Inflammatory macrophage treated with lipopolysaccharide for 1 hour (primary cell): ENCODE measurements around the gene B4GALT1.

Experiments
- DNase-seq, 2 donors: peaks; one replicate each; pipeline ENCODE4 v3.0.0-alpha.2; 2020 to 2022

The B4GALT1 gene, protein sequence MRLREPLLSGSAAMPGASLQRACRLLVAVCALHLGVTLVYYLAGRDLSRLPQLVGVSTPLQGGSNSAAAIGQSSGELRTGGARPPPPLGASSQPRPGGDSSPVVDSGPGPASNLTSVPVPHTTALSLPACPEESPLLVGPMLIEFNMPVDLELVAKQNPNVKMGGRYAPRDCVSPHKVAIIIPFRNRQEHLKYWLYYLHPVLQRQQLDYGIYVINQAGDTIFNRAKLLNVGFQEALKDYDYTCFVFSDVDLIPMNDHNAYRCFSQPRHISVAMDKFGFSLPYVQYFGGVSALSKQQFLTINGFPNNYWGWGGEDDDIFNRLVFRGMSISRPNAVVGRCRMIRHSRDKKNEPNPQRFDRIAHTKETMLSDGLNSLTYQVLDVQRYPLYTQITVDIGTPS

DNA sequence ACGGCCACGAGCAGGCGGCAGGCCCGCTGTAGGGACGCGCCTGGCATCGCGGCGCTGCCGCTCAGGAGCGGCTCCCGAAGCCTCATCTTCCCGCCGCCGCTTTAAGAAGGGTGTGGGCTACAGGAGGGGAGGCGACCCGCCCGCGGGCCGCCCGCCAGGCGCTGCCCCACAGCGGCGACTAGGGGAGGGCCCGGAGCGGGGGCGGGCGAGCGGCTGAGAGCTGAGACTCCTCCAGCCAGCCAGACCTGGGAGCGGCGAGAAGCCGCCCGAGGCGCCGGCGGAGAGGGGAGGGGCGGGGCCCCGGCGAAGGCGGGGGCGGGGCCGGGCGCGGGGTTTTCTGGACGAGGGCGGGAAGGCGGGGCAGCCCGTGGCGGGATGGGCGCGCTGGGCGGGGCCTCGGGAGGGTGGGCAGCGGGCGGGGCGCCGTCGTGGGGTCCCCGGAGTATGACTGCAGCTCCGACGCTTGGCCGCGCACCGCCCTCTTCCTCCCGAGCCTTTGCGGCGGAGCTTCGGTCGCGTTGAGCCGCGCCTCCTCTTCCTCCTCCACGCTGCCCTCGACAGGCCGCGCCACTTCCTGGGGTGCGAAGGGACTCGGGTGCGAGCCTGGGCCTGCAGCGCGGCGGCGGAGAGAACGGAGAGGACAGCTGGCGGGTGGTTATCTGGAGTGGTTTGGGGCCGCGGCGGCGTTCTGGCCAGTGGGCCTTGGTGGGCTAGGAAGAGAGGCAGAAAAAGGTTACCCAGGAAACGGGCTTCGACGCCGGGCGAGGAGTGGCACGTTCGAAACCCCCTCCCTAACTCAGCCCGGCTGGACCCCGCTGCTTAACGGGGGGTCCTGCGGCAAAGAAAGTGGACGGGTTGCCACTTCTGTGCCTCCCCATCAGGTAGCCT lies at the start of gene B4GALT1:
Gene B4GALT1, minus strand, starts transcription at position 253 of the 888 bp plus-strand sequence. Its CDS starts 167 bp downstream, at position 86.
- peak; percentile 95 to 97 for DNase-seq

GRCh38 chr9:33211695-33212393 lies 44.7 kb upstream of the B4GALT1 start:
- no peak for DNase-seq

GRCh38 chr9:33210006-33210715 lies 43.0 kb upstream of the B4GALT1 start:
- DNase-seq = no peak

DNA sequence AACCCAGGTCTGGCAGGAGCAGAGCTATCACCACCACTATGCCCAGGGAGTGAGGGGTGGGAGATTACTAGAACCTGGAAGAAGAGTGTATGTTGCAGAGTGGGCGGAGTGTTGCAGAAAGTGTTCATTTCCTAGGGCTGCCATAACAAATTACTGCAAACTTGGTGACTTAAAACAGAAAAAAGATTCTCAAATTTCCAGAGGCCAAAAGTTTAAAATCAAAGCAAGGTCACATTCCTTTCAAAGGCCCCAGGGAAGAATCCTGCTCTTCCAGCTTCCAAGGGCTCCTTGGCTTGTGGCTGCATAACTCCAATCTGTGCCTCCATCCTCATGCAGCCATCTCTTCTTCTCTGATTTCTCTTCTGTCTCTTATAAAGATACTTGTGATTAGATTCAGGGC lies 42.3 kb upstream of the B4GALT1 start:
- DNase-seq = no peak

DNA sequence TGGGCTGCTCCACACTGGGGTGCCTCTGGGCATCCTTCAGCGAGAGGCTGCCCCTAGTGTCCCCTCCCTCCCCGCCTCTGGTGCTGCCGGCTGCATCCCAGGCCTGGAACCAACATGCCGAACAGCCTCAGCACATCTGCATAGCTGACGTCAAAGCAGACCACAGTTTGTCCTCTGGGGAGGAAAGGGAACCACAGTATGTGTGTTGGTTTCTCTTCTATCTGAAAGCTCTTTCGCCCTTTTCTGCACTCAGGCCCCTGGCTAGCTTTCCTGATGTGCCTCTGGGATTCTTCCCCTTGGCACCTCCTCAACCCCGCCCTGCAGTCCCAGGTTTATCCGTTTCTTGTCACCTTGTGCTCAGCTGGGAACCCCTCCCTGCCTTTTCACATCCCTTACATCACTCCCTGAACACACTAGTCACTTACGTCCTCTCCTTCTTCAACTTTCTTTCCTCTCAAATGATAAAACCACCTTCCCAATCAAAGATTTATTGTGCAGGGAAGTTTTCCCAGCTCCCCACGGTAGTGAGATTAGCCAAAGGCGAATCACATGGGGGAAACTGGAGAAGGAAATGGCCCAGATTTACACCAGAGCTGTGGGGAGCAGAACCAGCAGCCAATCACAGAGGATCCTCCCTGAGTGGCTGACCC lies 35.5 kb upstream of the B4GALT1 start:
- peak in 1 of 2 donors; percentile 24 for DNase-seq

DNA sequence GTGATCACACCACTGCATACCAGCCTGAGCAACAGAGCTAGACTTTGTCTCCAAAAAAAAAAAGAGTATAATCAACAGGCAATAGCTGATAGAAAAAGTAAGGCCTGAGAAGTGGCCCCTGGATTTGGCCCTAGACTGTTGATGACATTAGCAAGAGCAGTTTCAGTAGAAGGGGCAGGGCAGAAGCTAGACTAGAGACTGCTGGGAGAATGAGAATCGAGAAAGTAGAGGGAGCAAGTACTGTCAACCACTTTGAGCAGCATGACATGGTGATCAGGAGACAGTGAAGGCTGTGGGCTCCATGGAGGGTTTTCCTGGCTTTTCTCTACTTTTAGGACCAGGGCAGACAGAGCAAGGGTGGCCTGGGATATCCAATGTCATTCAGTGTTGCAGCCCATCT lies 34.9 kb upstream of the B4GALT1 start:
- DNase-seq = no peak

GRCh38 chr9:33198165-33198564 lies 31.0 kb upstream of the B4GALT1 start:
- no peak for DNase-seq

DNA sequence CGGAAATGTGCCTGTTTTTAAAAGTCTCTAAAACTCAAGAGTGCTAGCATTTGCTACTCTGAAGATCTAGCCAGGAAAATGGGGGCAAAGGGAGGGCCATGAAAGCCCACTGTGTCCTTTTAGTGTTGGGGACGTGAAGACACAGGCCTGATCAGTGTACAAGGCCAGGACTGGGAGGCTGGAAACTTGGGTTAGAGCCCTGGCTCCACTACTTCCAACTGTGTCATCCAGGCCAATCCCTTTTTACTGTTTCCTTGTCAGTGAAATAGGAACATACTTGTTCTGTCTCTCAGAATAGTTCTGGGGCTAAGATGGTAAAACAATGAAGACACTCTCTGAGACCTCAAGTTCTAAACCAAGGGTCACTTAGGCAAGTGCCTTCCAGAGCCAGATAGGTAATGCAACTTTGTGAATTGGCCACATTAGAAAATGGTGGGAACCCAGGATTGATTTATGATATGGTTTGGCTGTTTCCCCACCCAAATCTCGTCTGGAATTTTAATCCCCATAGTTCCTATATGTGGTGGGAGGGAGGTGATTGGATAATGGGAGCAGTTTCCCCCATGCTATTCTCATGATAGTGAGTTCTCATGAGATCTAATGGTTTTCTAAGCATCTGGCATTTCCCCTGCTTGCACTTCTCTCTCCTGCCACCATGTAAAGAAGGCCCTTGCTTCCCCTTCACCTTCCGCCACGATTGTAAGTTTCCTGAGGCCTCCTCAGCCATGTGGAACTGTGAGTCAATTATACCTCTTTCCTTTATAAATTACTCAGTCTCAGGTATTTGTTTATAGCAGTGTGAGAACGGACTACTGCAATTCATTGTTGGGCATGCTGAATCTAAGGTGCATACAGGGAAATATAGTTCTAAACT lies 30.4 kb upstream of the B4GALT1 start:
- no peak for DNase-seq

GRCh38 chr9:33196736-33197135 lies 29.6 kb upstream of the B4GALT1 start:
- DNase-seq = no peak

- no peak for DNase-seq
These were observed 26.7 kb upstream of the B4GALT1 start for GRCh38 chr9:33193818-33194217.

- DNase-seq = no peak
These were observed 25.5 kb upstream of the B4GALT1 start for GRCh38 chr9:33192493-33193255.

GRCh38 chr9:33190021-33190705 lies 23.0 kb upstream of the B4GALT1 start:
- no peak for DNase-seq

GRCh38 chr9:33189331-33189791 lies 22.2 kb upstream of the B4GALT1 start:
- no peak for DNase-seq

GRCh38 chr9:33188711-33189110 lies 21.6 kb upstream of the B4GALT1 start:
- no peak for DNase-seq

DNA sequence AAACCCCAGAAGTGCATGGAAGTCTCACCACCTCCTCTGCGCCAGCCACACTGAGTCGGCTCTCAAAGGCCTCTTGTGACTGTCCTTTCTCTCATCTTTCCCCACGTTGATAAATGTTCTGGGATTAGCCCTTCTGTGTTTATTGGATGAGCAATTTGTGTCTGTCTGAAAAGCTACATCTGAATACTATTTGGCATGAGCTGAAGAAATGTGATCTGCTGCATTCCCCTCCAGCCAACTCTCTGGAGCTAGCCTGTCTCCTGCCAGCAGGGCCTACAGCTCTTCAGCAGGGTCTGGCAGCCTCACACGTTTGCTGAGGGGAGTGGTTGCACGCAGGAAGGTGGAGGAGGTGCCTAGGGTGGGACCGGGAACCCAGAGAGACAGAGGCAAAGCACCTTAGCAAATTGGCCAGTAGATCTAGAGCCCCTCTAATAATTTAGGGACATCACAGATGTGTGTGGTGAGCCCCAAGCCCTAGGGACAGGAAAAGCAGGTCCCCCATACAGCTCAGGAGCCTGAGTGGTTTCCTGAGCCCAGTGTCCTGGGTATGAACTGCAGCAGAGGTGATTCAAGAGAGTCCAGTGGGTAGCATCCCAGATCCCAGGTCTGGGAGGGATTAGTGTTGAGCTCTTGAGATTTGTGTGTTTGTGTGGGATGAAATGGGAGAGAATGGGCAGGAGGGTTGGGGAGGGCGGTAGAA lies 20.5 kb upstream of the B4GALT1 start:
- no peak for DNase-seq

DNA sequence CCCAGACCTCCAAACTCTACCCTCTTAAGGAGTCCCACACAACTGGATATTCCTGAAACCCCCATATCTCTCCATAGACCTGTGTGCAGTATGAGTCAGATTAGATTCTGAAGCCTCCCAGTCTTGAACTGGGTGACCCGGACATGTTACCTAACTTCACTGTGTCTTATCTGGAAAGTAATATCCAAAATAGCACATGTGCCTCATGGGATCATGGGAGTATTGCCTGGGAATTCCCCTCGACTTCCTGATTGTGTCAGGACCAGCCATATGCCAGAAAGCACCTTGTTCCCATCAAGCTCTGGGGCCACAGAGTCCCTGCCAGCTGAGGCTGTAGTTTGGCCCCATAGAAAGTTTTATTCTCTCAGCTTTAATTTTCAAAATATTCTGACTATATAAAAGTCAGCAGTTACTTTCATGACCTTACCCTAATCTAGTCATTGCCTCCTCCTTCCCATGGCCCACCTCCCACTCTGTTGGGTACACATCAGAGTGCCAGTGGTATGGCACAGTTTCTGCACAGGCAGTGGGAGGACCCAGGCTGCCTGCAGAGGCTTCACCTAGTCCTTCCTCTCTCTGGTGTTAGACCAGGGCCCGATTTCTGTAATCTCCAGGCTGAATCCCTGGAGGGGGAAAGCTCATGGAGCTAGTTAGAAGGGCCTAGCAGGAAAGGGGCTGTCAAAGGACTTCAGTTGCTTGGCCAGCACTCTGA lies 19.5 kb upstream of the B4GALT1 start:
- DNase-seq = peak; percentile 35 to 94

DNA sequence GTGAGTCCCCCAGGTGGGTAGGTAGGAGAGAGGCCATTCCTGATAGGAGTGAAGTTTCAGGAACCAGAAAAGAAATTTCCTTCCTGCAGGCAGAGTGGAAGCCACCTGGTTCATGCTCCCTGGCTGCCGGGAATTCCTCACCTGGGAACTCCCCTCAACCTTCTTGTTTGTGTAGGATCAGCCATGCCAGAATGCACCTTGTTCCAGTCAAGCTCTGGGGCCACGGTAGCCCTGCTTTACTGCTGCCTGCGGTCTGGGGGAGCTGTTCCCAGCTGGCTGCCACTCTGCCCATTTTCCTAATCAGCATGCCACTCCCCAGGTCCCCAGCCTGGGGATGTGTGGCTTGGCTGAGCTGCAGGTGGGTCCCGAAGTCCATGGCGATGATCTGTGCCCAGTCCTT lies 18.7 kb upstream of the B4GALT1 start:
- no peak for DNase-seq

- DNase-seq = no peak
These were observed 18.3 kb upstream of the B4GALT1 start for GRCh38 chr9:33185406-33185805.
